Neural progenitor cell (in vitro differentiated cells): ENCODE measurements around the gene GATA2. TPM values are rescaled to one million over a fixed set of nuclear protein-coding genes. Genes with fewer than 3 reads are reported as not detected.

Experiments used
- DNase-seq: peaks from one replicate; pipeline ENCODE4 v3.0.0-alpha.2; 2016; ENCODE audit warnings: low spot score
- H2AFZ ChIP-seq: fragments of 200-600 bp; sonication (generic); replicated peaks from 2 replicates; pipeline ENCODE4 v1.6.1; 2016; ENCODE audit warnings: antibody characterized with exemption
- H3F3A ChIP-seq: fragments of 200-600 bp; sonication (generic); 2 replicates; pipeline ENCODE4 v1.6.1; 2016; ENCODE audit warnings: antibody characterized with exemption, low read depth
- H3K27ac ChIP-seq: fragments of 200-600 bp; sonication (generic); 2 replicates; pipeline ENCODE4 v1.5.1; 2016; ENCODE audit warnings: mild to moderate bottlenecking
- H3K27me3 ChIP-seq: fragments of 200-600 bp; sonication (generic); 2 replicates; pipeline ENCODE4 v1.6.1; 2016; ENCODE audit warnings: mild to moderate bottlenecking, moderate library complexity
- H3K36me3 ChIP-seq: fragments of 200-600 bp; sonication (generic); 2 replicates; pipeline ENCODE4 v1.5.1; 2016
- H3K4me1 ChIP-seq: fragments of 200-600 bp; sonication (generic); 2 replicates; pipeline ENCODE4 v1.6.1; 2016; ENCODE audit warnings: mixed run types
- H3K4me2 ChIP-seq: fragments of 200-600 bp; sonication (generic); 2 replicates; pipeline ENCODE4 v1.6.1; 2016
- H3K4me3 ChIP-seq: fragments of 200-600 bp; sonication (generic); 2 replicates; pipeline ENCODE4 v1.5.1; 2016
- H3K79me2 ChIP-seq: fragments of 200-600 bp; sonication (generic); 2 replicates; pipeline ENCODE4 v1.6.1; 2016; ENCODE audit warnings: low read depth
- H3K9ac ChIP-seq: fragments of 200-600 bp; sonication (generic); 2 replicates; pipeline ENCODE4 v1.6.1; 2016
- H3K9me3 ChIP-seq: fragments of 200-600 bp; sonication (generic); 2 replicates; pipeline ENCODE4 v1.5.1; 2016; ENCODE audit warnings: low read depth
- H4K20me1 ChIP-seq: fragments of 200-600 bp; sonication (generic); 2 replicates; pipeline ENCODE4 v1.6.1; 2016; ENCODE audit warnings: low read depth
- H3K27ac Mint-ChIP-seq: 3 replicates; pipeline ENCODE4 v1.8.0; 2021; ENCODE audit warnings: mixed read lengths
- H3K27me3 Mint-ChIP-seq: 2 replicates; pipeline ENCODE4 v1.8.0; 2022; ENCODE audit warnings: low read depth, mild to moderate bottlenecking, inconsistent platforms, moderate library complexity, mixed read lengths; ENCODE audit not compliant: insufficient read depth
- H3K36me3 Mint-ChIP-seq: 3 replicates; pipeline ENCODE4 v1.8.0; 2021; ENCODE audit warnings: mixed read lengths
- H3K4me1 Mint-ChIP-seq: 3 replicates; pipeline ENCODE4 v1.8.0; 2021; ENCODE audit warnings: mixed read lengths
- H3K4me3 Mint-ChIP-seq: 3 replicates; pipeline ENCODE4 v1.8.0; 2021; ENCODE audit warnings: mild to moderate bottlenecking, moderate library complexity, mixed read lengths
- H3K9me3 Mint-ChIP-seq: 3 replicates; pipeline ENCODE4 v1.8.0; 2020; ENCODE audit warnings: mixed read lengths
- CTCF ChIP-seq: fragments of 200-600 bp; sonication (generic); IDR thresholded peaks from 2 replicates; pipeline ENCODE4 v1.5.1; 2017; ENCODE audit warnings: antibody characterized with exemption, mild to moderate bottlenecking
- EZH2 ChIP-seq: fragments of 200-600 bp; sonication (generic); IDR thresholded peaks from 2 replicates; pipeline ENCODE4 v1.6.1; 2017; ENCODE audit warnings: antibody characterized with exemption, mild to moderate bottlenecking, moderate library complexity
- EZH2phosphoT487 ChIP-seq: fragments of 200-600 bp; sonication (generic); IDR thresholded peaks from 2 replicates; pipeline ENCODE4 v1.6.1; 2017; ENCODE audit warnings: antibody characterized with exemption
- total RNA-seq: library from RNA; depleted of rRNA; stranded (reverse); fragments of >200 nt; gene quantifications from 2 replicates; pipeline ENCODE4 v1.2.3, GENCODE V29; 2015; ENCODE audit warnings: low replicate concordance

Gene GATA2
- total RNA-seq, 1 donor from 2014 or later: not detected

DNA sequence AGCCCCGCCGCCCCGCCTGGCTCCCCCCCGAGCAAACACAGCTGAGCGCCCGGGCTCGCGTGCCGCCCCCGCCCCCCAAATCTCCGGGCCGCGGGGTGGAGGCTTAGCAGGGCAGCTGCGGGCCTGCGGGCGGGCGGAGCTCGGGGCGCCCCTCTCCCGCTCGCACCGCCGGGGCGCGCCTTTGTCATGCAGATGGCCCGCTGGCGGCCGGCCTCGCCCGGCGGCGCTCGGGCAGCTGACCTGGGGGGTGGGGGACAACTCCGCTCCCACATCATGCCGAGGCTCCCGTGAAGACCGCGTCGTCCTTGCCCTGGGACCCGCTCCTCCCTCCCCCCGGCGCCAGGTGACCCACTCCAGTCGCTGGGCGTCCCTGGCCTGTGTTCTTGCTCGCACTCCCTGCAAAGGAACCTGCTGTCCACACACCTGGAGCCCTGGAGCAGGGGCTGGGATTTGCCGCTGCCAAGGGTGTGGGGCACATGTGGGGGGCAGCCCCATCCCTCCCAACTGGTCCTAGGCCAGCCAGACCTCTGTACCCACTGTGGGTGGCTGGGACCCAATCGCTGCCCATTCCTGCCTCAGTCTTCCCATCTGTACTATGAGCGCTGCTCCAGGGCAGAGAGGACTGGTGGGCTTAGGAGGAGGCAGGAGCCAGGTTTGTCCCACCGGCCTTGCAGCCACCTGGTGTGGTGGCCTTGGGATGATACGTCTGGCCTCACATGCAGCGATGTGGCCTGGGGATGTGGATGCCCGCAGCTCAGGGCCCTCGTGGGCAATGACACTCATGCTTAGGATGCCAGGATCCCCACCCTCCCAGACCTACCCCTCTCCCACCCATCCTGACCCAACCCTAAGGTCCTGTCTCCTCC lies 59.8 kb downstream of the GATA2 start:
- Mint-ChIP-seq H3K27ac (no peak overlapping the region), H3K9me3 (no peaks in the 10 kb centered on the region), H3K27me3 (peaks cover 39% of the 10 kb centered on the region), H3K4me3 (peak overlapping the region; percentile 55), H3K36me3 (no peaks in the 10 kb centered on the region), H3K4me1 (peaks cover 27% of the 10 kb centered on the region)
- H3K79me2 ChIP-seq: no peaks in the 10 kb centered on the region
- peaks cover 14% of the 10 kb centered on the region for H3F3A ChIP-seq
- TF ChIP-seq EZH2phosphoT487 (no peak), CTCF (no peak), EZH2 (no peak)
- peak; percentile 86 for DNase-seq
- no peaks in the 10 kb centered on the region for H3K36me3 ChIP-seq
- H3K27me3 ChIP-seq: peaks cover 70% of the 10 kb centered on the region
- peak overlapping the region; percentile 80 for H2AFZ ChIP-seq
- peak overlapping the region; percentile 68 for H3K4me3 ChIP-seq
- peaks cover 17% of the 10 kb centered on the region for H3K4me1 ChIP-seq
- peak overlapping the region; percentile 97 for H3K4me2 ChIP-seq
- H4K20me1 ChIP-seq: no peaks in the 10 kb centered on the region
- no peaks in the 10 kb centered on the region for H3K9me3 ChIP-seq
- no peak overlapping the region for H3K9ac ChIP-seq
- no peak overlapping the region for H3K27ac ChIP-seq

DNA sequence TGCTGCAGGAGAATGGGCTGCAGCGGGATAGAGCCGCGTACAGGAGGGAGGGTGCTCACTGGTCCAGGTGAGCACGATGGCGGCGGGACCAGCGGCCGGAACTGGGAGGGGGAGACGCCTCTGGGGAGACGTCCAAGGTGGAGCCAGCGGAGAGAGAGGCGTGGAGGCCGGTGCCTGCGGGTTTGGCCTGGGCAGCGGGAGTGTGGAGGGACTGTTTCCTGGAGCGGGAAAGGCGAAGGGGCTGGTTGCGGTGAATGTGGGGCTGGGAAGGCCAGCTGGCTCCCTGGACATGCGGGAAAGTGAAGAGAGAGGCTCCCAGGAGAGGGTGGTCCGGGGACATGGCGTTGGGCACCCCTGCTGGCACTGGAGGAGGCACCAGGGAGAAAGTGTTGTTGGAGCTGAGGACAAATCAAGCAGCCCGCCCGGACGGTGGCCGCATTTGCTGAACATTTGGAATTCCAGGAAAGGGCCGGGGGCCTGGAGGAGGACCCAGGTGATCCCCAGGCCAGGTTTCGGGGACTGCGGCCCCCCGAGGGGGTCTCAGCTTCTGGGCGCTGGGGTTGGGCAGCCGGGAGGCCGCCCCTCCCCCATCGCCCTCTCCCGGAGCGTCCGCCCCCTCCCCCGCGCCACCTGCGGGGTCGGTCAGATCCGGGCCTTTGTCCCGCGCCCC lies 60.6 kb downstream of the GATA2 start:
- H3K4me1 Mint-ChIP-seq: peaks cover 35% of the 10 kb centered on the region
- peaks cover 17% of the 10 kb centered on the region for H3K4me1 ChIP-seq
- no peaks in the 10 kb centered on the region for H3K36me3 ChIP-seq
- H3K36me3 Mint-ChIP-seq: no peaks in the 10 kb centered on the region
- H3K27me3 Mint-ChIP-seq: peaks cover 39% of the 10 kb centered on the region
- peaks cover 6% of the 10 kb centered on the region for H4K20me1 ChIP-seq
- peak overlapping the region; percentile 97 for H3K4me2 ChIP-seq
- peak overlapping the region; percentile 83 for H3K4me3 Mint-ChIP-seq
- DNase-seq: peak; percentile 55
- no peaks in the 10 kb centered on the region for H3K79me2 ChIP-seq
- TF ChIP-seq EZH2 (peak; percentile 31), CTCF (no peak), EZH2phosphoT487 (peak; percentile 40)
- H3K27ac ChIP-seq: no peak overlapping the region
- H3K27me3 ChIP-seq: peaks cover 78% of the 10 kb centered on the region
- H3K9me3 ChIP-seq: no peaks in the 10 kb centered on the region
- H3F3A ChIP-seq: peaks cover 16% of the 10 kb centered on the region
- no peaks in the 10 kb centered on the region for H3K9me3 Mint-ChIP-seq
- H3K27ac Mint-ChIP-seq: peak overlapping the region; percentile 90
- peak overlapping the region; percentile 68 for H3K4me3 ChIP-seq
- peak overlapping the region; percentile 80 for H2AFZ ChIP-seq
- no peak overlapping the region for H3K9ac ChIP-seq

DNA sequence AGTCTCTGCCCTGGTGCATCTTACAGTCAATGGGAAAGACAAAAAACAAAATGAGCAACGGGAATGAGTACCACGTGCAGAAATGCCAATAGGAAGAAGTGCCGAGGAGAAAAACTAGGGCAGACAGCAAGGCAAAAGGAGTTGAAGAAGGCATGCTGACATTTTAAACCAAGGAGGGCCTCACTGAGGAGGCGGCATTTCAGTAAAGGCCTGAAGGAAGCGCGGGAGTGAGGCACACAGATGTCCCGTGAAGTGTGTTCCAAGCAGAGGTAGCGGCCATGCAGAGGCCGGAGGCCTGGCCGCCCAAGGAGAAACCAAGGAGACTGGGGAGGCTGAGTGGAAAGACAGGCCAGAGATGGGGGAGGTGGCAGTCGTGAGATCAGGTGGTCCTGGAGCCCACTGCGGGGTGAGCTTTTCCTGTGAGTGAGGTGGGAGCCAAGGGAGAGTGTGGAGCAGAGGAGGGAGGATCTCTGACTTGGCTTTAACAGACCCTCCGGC lies 61.1 kb downstream of the GATA2 start:
- no peaks in the 10 kb centered on the region for H3K9me3 ChIP-seq
- Mint-ChIP-seq H3K4me3 (peak overlapping the region; percentile 83), H3K36me3 (no peaks in the 10 kb centered on the region), H3K27me3 (peaks cover 41% of the 10 kb centered on the region), H3K27ac (no peak overlapping the region), H3K9me3 (no peaks in the 10 kb centered on the region), H3K4me1 (peaks cover 41% of the 10 kb centered on the region)
- H3K27me3 ChIP-seq: peaks cover 84% of the 10 kb centered on the region
- peaks cover 17% of the 10 kb centered on the region for H3K4me1 ChIP-seq
- peaks cover 12% of the 10 kb centered on the region for H4K20me1 ChIP-seq
- no peak for DNase-seq
- peaks cover 21% of the 10 kb centered on the region for H3F3A ChIP-seq
- no peaks in the 10 kb centered on the region for H3K79me2 ChIP-seq
- peak overlapping the region; percentile 80 for H2AFZ ChIP-seq
- H3K4me2 ChIP-seq: peak overlapping the region; percentile 97
- H3K9ac ChIP-seq: no peak overlapping the region
- no peak overlapping the region for H3K27ac ChIP-seq
- TF ChIP-seq CTCF (no peak), EZH2 (peak; percentile 30), EZH2phosphoT487 (no peak)
- peak overlapping the region; percentile 68 for H3K4me3 ChIP-seq
- no peaks in the 10 kb centered on the region for H3K36me3 ChIP-seq
